NCI-H524 treated with DMSO at 0.1 percent for 48 hours (cell line): ENCODE results near the gene E4F1.
"Not testable (repeated sequence)": the region's sequence is repeated elsewhere in the genome, so short reads cannot be mapped to it uniquely, and the experiment has no call there.

Experiments
- DNase-seq: peaks from one replicate; lab custom pipeline; 2025; lab: John Stamatoyannopoulos, UW

Gene E4F1

DNA sequence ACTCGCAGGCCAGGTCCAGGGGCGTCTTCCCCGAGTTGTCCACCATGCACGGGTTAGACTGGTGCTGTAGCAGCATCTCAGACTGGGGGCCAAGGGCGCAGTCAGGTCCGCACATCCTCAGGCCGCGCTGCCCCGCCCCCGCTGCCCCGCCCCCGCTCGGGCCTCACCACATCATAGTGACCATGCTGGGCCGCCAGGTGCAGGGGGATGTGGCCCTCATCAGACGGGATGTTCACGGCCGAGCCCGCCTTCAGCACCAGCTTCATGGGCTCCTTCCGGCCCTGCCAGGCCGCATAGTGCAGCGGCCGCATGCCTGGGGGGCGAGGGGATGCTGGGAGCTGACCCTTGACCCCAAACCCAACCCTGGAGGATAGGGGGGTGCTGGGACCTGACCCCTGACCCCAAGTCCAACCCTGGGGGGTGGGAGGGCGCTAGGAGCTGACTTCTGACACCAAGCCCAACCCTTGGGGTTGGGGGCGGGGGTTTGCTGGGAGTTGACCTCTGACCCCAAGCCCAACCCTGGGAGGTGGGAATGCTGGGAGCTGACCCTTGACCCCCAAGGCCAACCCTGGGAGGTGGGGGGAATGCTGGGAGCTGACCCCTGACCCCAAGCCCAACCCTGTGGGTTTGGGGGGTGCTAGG lies 34.0 kb upstream of the E4F1 start:
- no peak for DNase-seq

DNA sequence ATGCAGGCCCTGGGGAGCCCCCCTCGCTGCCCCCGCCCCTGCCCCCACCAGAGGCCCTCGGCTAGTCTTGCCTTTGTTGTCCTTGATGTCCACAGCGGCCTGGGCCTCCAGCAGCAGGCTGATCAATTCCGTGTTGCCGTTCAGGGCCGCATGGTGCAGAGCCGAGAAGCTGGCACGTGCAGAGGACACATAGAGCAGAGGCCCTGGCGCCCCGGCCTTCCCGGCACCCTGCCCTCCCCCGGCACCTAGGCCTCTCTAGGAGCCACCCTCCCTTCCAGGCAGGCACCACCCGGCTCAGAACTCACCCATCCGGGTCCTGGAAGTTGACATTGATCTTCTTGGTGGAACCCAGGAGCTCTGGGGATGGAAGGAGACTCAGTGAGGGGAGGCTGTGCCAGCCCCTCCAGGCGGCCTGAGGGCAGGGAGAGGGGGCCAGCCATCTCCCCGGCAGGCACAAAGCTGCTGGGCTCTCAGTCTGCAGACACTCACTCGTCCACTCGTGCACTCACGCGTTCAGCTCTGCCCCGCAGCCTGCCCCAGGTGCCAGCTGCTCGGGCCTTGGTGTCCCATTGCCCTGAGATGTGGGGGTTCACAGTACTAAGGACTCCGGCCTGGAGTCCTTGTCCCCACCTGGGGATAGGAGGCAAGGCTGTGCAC lies 33.3 kb upstream of the E4F1 start:
- no peak for DNase-seq

GRCh38 chr16:2190659-2191445 lies 32.5 kb upstream of the E4F1 start:
- DNase-seq: no peak

GRCh38 chr16:2191446-2191706 lies 32.0 kb upstream of the E4F1 start:
- DNase-seq: no peak

GRCh38 chr16:2194166-2194834 lies 29.1 kb upstream of the E4F1 start:
- DNase-seq: no peak

DNA sequence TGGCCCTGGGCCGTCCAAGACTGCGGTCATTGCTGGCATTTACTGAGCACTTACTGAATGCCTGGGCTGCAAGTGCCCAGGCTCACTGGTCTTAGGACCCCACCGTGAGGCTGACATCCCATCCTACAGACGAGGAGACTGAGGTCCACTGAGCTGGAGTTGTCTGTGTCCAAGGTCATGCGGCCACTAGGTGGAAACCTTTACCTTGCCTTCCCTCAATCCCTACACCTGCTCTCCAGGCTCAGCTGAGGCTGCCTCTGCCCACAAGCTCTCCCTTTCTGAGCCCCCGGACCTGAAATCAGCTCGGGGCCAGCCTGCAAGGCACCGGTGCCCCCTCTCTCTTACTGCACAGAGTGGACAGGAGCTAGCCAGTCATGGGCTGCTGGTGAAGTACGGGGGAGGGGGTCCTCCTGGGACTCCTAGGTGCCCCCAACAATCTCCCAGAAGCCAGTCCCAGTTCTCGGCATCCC lies 28.5 kb upstream of the E4F1 start:
- DNase-seq: no peak

DNA sequence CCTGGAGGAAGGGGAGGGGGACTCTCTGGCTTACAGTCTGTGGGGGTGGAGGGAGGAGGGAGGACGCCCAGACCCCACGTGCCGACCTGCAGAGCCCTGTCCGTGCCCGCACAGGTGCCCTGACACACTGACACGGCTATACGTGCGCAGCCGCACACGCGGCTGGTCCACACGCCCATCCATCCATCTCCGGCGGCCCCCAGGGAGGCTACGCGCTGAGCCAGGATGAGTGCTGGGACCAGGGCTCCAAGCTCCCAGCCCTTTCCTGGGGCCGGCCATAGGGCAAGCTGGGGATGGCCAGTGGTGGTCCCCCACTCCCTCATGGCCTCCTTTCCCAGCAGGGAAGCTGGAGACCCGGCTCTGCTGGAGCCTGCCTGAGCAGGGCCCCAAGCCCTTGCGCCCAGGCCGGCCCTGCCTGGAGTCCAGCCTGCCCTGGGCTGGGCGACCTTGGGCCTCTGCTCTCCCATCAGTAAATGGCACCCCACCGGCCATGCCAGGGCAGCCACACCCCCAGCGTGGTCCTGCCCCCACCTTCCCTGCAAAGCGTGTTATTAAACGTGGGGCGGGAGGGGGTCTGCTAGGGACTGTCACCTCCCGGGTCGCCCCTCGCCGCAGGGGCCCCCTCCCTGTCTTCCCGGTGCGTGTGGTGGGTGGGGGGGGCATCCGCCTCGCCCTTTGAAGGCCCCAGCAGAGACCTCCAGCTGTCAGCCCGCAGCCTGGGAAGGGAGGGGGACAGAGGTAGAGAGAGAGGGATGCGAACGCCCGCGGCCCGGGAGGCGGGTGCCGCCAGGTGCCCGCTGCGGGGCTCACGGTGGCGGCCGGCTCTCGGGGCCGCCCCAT lies 27.8 kb upstream of the E4F1 start:
- no peak for DNase-seq

DNA sequence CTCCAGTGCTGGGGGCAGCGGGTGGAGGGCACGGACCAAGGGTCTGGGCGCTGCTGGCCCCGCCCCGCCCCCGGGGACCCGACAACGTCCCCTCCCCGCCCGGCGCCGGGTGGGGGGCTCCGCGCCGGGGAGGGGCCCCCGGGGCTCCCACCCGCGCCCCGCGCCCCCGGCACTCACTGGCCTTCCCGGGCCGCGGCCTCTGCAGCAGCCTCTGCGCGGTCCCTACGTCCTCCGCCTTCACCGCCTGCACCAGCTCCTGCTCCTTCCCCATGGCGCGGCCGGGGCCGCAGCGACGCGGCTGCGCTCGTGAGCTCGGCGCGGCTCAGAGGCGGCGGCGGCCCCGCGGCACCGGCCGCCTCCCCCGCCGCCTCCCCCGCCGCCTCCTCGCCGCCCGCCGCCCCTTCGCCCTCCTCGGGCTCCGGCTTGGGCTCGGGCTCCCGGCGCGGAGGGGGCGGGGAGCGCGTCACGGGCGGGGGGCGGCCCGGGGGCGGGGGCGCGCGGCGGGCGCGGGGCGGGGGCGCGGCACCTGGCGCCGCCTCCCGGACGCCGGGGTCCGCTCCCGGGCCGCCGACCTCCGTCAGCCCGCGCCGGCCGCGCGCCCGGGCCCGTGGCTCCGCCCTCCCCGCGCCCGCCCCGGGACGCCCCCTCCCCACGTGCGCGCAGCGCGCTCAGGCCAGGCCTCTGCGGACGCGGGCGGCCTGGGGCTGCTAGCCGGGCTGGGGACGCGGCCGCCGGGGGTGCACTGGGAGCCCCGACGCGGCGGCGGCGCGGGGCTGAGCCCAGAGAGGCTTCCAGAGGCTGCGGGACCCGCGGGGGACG lies 27.0 kb upstream of the E4F1 start, which contains the start of gene CASKIN1:
CASKIN1 (minus strand) TSS at position 444 of the 819 bp plus-strand sequence; CDS start at position 271, 173 bp downstream.
- no peak for DNase-seq

DNA sequence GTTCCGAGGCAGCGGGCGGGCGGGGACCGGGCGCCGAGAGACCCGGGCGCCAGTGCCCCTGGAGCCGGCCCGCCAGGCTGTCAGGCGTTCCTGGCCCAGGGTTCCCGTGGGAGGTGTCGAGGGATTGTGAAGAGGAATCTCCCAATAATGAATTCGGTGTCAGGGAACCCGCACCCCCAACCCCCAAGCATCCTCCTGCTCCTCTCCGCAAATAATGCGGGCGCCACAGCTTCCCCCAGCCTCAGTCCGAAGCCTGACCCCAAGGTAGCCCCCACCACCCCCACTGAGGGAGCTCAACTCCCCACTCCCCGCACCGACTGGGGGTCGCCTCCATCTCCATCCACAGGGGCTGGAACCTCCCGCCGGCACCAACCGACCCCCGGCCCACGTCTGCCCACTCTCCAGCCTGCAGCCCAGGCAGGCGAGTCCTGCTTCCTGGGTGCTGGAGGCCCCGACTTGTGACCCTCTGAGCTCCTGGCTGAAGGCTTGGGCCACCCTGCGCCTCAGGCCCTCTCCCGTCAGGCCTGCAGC lies 26.3 kb upstream of the E4F1 start:
- DNase-seq: no peak

DNA sequence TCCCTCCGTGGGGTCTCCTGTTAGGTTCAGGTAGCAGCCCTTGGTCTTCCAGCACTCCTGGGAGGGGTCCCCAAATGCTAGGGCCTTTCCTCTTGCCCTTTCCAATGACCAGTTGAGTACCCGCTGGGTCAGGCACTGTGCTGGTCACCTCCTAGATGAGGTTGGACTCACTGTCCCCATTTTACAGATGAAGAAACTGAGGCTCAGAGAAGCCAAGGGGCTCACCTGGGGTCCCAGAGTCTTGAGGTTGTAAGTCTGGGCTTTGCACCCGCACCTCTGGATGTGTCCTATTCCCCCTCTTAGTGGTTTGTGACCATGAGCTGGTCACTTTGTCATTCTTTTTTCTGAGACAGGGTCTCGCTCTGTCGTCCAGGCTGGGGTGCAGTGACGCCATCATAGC lies 25.6 kb upstream of the E4F1 start:
- DNase-seq: no peak

- no peak for DNase-seq
Measured at GRCh38 chr16:2198283-2198682, 25.1 kb upstream of the E4F1 start.

- DNase-seq: no peak
Measured at GRCh38 chr16:2199095-2199494, 24.3 kb upstream of the E4F1 start.

GRCh38 chr16:2199621-2200139 lies 23.7 kb upstream of the E4F1 start:
- DNase-seq: no peak

GRCh38 chr16:2200313-2200712 lies 23.1 kb upstream of the E4F1 start:
- no peak for DNase-seq

- DNase-seq: not testable (repeated sequence)
Measured at GRCh38 chr16:2203119-2203688, 20.2 kb upstream of the E4F1 start.

DNA sequence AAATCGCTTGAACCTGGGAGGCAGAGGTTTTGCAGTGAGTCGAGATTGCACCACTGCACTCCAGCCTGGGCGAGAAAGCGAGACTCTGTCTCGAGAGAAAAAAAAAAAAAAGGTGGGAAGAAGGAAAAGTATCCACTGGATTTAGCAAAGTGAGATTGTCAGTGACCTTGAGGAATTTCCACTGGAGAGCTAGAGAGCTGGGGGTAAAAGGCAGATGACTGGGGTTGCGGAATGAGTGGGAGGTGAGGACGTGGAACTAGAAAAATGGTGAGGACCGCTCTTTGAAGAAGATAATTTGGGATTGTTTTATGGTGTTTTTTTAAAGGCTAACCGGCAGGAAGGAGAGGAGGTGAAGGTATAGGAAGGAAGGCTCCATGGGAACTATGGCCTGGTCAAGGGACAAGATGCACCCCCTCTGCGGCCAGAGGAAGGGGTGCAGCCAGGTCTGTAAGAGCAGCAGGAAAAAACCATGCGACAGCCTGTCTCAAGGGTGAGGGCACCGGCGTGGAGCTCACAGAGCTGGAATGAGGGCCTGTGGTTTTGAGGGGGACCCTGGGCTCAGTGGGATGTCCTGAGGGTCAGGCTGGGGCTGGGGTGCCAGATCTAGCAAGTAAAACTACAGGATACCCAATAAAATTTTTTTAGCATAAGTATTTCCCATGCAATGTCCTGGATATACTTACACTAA lies 18.8 kb upstream of the E4F1 start:
- DNase-seq: no peak

DNA sequence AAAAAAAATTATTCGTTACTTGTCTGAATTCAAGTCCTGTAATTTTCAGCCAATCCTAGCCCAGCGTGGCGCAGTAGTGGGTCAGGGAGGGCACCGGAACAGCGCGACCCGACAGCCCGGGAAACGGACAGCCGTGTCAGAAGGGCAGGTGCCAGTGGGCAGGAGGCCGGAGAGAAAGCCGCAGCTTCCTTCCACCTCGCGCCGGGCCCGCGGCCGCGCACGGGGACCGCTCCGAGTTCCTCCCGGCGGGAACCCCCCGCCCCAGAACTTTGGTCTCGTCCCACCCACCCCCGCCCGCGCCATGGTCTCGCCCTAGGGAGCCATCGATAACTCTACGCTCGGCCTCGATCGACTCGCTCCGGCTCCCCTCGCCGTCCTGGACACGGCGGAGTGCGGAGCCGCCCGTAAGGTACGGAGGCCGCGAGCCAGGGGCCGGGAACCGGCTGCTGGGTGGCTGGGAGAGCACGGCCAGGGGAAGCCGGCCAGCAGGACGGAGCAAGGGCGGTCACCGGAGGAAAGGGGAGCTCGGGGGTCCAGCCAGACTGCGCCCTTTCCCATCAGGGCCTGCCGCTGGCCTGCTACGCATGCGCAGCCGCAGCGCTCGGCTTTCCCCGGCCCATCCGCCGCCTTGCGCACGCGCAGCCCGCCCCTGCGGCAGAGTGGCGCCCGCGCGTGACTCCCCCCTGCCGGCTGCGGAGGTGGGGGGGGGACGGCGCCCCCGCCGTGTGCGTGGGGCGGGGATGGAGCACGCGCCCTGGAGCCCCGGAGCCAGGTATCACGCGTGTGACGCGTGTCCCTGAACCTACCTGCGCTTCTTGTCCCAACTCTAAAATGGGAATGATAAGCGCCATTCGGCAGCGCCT lies 18.1 kb upstream of the E4F1 start, which contains the start of gene MLST8:
MLST8 (plus strand) TSS at position 351 of the 863 bp plus-strand sequence. CDS start 632 bp downstream, outside the sequence.
- DNase-seq: no peak

DNA sequence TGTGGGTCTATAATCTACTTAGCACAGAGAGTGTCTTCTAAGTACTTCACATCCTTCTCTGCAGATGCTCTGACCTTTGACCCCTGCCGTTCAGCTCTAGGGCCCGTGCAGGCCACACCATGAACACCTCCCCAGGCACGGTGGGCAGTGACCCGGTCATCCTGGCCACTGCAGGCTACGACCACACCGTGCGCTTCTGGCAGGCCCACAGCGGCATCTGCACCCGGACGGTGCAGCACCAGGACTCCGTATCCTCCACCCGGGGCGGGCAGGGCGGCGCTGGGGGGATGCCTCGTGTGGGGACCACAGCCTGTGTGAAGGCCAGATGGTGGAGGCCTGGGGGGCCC lies 17.5 kb upstream of the E4F1 start:
- no peak for DNase-seq
